GM21515 (cell line): ENCODE results near the gene IQCF6.
"Not testable (repeated sequence)": the region's sequence is repeated elsewhere in the genome, so short reads cannot be mapped to it uniquely, and the experiment has no call there.

Experiments
- ATAC-seq: cut with Tn5 transposase; IDR thresholded peaks from one replicate; pipeline ENCODE4 v1.9.1; 2021; ENCODE audit not compliant: unreplicated experiment

The IQCF6 gene

DNA sequence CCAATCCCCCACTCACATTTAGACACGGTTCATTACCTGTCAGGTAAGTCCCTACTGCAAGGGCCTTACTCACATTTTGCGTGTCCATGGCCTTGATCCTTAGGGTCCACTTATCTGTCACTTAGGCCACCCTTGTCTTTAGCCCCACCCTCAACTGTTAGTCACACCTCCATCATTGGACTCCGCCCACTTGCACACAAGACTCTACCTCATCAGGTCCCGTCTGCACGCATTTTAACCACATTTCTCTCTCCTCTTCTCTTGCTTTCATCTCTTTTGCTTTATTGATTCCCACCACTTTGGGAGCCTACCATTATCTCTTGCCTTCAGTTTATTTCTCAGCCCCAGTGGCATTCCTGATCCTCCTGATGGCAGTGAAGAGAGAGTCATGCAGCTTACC lies at the start of gene IQCF6:
TSS of gene IQCF6 (minus strand) at position 101 of the 400 bp plus-strand sequence. CDS start at position 88, 13 bp downstream.
- ATAC-seq = no peak

DNA sequence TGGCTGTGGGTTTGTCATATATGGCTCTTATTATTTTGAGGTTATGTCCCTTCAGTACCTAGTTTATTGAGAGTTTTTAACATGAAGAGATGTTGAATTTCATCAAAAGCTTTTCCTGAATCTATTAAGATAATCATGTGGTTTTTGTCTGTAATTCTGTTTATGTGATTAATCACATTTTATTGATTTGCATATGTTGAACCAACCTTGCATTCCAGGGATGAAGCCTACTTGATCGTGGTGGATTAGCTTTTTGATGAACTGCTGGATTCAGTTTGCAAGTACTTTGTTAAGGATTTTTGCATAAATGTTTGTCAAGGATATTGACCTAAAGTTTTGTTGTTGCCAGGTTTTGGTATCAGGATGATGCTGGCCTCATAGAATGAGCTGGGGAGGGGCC lies 49.3 kb upstream of the IQCF6 start:
- no peak for ATAC-seq

DNA sequence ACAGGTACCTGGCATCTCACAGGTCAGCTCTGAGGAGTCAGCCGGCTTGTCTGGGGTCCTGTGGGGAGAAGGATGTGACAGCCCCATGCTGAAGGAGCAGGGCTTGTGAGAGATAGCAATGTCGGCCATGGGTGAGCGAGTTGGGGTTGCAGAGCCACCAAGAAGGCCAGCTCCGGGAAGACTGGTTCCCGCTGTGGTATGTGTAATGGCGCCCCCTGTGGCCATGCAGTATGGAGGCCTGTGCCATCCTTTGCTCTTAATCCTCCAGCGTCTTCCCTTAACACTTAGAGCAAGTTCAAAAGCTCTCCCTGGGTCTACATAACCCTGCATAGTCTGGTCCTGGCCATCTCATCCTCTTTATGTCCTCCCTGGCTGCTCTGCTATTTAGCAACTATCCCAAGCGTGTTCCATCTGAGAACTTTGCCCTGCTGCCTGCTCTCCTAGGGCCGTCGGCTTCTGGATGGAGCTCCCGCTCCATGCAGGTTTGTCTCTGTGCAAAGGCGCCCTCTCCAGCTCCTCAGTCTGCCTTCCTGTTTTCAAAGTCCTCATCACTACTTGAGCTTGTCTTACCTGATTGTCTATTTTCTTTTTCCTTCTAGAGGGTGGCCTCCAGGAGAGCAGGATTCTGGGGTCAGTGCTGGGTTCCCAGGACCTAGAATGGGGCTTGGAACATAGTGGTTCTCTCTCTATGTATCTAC lies 40.8 kb upstream of the IQCF6 start:
- no peak for ATAC-seq

DNA sequence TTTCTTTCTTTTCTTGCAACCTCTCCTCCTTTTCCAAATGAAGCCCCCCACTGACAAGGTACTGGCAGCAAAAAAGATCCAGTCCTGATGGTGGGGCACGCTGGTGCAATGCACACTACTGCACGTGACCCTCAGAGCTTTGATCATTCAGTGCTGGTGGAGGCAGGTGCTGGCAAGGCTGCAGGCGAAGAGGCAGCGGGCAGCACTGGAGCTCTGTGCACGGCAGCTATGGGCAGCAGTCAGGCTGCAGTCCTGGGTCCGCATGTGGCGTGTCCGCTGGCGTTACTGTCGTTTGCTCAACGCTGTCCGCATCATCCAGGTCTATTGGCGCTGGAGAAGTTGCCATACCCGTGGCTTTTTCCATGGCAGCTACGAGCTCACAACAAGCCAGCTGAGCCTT lies 40.1 kb upstream of the IQCF6 start:
- no peak for ATAC-seq

DNA sequence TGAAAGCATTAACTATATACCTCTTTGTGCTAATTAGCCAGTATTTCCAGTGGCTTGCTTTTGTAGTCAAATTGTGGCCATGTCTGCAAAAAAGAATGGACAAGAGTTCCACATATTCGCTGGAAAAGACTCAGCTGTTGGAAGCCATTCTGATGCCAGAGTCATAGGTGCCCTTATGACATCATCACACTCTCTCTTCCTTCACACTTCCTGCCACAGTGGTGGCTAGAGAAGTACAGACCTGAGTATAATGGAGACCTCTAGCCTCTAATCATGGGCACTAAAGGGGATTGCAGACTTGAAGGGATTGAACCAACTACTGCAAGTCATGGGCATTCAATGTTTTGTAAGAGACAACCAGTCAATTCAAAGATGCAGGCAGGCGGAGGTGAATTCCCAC lies 38.3 kb upstream of the IQCF6 start:
- no peak for ATAC-seq

DNA sequence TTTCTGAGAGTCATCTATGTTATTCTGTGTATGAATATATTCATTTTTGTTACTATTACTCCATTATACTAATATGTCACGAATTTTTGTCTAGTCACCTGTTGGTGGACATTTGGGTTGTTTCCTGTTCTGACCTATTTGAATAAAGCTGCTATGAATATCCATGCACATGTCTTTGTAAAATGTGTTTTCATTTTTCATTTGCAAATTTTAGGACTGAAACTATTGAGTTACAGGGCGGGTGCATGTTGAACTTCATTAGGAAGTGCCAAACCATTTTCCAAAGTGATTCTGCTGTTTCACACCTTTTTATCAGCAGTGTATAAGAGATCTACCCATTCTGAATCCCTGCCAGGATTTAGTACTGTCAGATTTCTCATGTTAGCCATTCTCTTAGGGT lies 37.7 kb upstream of the IQCF6 start:
- no peak for ATAC-seq

DNA sequence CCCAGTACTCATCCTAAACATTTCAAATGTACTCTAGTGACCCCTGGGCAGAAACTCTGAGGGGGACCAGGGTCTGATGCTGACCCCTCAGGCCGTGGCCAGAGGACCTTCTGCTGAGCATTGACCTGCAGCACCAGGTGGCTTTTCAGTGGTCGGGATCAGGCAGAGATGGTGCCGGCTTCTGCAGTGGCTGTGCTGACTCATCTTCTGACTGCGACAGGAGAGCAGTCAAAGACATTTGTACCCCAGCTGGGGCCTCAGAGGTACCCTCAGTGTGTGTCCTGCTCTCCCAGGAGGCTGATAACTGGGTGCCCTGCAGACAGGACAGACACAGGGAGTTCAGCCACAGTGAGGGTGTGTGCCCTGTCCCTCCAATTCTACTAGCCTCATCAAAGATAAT lies 36.6 kb upstream of the IQCF6 start:
- no peak for ATAC-seq

DNA sequence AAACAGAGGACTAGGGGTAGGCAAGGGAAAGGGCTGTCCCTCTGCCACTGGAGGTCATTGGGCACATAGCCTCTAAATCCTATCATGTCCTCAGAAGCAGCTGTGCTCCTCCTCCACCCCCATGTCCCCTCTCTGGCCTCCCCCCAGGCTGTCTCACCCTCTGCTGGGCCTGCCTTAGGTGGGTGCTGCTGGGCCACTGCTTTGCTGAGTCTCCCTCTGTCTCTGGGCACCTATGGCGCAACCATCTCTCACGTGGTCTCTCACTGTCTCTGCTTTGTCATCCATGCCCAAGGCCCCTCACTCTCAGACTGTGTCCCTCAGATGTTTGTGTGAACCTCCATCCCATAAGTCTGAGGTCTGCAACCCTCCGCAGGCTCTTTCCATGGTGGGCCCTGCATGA lies 35.0 kb upstream of the IQCF6 start:
- ATAC-seq = no peak

DNA sequence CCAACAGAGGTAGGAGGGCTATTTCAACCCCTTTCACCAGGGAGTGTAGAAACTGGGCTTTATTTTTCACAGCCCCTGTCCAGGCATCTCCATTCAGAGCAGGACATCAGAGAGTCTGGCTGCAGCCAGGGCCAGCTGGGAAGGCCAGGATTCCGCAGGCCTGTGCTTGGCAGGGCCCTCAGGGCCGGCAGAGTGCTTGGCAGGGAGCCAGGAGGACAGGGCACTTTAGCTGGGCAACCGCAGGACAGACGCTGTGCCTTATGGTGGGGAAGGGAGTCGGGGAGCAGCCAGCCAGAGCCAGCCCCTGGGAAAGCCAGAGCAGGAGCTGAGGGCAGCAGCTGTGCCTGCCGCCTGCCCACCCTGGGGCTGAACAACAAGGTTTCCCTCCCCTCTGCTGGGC lies 34.5 kb upstream of the IQCF6 start:
- ATAC-seq = no peak

DNA sequence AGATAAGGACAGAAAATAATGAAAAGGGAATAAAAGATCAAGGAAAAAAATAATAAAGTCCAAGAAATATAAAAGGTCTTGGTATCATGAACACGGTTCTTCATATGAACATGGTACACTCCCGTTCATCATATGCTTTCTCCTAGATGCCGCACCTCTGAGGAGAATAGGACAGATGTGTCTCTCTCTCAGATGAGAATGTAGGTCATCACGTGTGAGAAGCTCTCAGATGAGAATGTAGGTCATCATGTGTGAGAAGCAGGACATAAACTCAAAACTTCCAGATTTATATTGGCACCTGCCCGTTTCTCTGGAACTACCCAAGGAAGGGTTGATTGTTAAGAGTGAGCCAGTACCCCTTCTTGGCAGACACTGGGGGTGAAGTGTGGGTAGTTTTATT lies 29.9 kb upstream of the IQCF6 start:
- no peak for ATAC-seq

DNA sequence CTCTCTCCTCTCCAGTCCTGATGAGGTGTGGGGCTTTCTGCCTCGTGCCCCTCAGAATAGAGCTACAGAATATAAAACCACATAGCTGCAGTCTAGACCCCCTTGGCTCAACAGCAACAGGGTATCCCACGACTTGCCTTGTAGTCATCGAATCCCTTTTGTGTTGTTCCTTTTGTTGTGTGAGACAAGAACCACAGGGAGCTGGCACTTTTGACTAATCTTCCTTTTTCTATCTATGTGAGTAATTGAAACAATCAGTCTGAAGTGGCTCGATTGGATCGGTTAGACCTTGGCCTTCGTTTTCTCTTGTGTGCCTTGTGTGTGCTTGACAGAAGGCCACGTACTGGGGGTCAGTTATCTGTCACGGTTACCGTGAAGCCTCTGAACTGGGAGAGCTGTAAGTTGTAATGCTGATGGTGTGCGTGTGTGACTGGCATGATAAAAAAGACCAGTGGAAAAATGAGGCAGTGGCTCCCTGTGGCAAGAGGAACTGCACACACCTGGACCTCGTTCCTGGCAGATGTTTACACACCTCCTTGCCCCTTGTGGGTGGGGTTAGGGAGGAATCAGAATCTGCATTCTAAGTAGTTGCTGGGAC lies 23.2 kb upstream of the IQCF6 start:
- no peak for ATAC-seq

DNA sequence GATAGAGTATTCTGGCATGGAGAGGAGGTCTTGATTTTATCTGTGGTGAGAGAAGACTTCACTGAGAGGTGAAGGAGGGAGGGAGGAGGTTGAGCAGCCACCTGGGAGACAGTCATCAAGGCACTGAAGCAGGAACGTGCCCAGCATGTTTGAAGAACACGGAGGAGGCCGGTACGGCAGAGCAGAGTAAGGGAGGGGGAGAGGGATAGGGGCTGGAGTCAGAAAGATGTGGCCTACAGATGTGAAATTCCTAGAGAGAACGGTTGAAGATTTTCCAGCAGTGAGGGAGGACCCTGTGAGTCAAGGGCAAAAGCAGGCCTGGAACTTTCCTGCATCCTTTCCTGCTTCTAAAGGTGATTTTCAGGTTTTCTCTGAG lies 21.7 kb upstream of the IQCF6 start:
- no peak for ATAC-seq

DNA sequence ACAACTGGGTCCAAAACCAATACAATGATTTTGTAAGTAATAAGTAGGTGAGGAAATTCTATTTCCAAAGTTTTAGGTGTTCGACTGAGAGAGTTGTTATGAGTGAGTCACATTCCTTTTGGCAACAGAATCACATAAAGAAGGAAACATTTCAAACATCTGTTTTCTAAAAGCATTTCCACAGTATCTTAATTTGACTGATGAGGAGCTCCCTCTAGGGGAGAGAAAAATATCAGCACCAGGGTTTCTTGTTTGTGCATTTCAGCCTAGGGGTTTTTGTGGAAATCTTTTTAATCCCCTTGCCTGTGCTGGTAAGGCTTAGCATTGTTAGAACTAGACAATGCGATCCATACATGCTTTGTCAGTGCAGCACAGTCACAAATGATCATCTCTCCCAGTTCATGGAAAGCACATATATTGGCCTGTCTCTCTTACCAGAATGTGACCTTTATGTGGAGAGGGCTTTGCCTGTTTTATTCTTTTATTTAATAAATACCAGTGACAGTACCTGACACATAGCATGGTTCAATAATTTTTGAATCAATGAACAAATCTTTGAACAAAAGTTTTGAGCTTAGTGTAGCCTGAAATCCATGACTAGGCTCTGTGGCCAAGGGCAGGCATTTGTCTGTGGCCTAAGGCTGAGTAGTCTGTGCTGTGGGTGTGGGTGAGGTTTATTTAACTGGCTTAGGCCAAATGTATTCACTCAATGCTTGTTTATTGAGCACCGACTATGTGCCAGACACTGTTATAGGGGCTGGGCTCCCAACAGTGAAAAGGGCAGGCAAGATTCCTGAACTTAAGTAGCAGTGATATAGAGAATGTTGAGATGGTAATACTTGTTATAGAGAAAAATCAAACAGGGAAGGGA lies 21.1 kb upstream of the IQCF6 start:
- no peak for ATAC-seq

DNA sequence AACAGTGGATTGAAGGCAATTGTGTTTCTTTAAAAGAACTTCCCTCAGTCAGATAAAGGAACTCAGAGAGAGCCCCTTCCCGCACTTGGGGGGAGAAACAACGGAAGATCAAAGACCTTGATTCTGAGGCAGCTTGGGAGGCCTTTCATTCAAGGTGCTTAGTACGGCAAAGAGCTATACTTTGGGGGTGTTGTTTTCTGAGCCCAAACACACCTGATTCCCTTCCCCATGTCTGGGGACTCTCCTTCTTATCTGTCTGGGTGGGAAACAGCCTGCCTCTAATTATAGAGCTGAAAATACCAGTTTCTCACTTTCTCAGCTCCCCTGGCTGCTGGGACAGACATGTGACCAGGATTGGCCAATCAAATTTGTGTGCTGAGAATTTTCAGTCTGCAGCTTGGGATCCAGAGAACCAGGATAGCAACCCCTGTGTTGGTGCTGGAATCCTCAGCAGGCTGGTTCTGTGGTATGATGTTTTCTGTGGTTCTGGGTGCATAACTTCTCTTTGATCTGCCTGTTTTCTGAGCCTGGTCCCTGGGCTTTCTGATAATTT lies 19.4 kb upstream of the IQCF6 start:
- no peak for ATAC-seq

DNA sequence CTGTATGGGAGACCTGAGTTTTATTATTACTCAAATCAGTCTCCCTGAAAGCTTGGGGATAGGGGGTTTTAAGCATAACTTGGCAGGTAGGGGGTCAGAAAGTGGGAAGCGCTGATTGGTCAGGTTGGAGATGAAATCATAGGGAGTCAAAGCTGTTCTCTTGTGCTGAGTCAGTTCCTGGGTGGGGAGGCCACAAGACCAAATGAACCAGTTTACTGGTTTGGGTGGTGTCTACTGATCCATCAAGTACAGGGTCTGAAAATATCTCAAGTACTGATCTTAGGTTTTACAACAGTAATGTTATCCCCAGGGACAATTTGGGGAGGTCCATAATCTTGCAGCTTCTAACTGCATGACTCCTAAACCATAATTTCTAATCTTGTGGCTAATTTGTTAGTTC lies 17.8 kb upstream of the IQCF6 start:
- no peak for ATAC-seq

DNA sequence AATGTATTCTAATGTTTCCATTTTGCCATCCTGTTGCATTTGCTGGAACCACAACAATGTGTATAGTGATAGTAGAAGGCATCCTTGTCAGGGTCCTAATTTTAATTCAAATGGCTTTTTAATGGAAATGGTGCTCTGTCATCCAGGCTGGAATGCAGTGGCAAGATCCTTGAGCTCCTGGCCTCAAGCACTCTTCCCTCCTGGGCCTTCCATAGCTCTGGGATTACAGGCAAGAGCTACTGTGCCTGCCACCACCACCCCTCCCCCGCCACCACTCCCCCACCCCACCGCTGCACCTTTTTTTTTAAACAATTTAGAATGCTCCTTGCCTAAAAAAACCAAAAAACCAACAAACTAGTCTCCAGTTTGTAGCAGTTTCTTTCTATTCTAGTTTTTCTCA lies 15.2 kb upstream of the IQCF6 start:
- no peak for ATAC-seq

DNA sequence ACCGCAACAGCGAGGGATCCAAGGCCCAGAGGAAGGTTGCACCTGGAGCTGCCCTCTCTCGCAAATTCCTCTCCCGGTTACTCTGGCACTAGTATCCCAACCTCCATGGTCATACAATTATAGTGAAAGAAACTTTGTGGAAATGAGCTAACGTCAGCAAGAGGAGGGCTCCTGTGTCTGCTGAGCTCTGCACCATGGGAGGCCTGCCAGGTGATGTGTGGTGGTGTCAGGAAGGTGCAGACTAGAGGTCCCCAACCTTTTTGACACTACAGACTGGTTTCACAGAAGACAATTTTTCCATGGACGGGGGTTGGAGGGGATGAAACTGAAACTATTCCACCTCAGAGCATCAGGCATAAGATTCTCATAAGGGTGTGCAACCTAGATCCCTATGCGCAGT lies 13.2 kb upstream of the IQCF6 start:
- ATAC-seq = no peak

DNA sequence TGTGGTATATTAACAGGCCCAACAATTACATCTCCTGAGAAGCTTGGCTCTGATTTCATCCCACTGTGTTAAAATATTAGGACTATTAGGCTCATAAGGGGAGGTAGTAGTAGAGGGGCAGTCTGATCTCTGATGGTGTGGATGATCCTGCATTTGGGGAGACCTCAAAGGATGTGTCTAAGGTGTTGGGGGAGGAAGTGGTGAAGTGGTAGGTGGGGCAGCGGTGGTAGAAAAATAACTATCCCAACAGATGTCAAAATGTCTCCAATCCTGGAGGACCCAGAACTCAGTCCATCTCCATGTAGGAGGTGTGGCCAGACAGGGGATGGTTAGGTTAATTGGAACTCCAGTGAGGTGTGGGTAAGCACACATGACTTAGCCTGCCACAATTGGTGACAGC lies 10.4 kb upstream of the IQCF6 start:
- ATAC-seq = no peak

DNA sequence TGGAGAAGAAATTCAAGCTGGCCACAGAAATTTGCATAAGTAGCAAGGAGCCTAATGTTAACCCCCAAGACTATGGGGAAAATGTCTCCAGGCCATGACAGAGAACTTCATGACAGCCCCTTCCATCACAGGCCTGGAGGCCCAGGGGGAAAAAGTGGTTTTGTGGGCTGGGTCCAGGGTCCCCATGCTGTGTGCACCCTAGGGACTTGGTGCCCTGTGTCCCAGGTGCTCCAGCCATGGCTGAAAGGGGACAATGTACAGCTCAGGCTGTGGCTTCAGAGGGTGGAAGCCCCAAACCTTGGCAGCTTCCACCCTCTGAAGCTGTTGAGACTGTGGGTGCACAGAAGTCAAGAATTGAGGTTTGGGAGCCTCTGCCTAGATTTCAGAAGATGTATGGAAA lies 8.5 kb upstream of the IQCF6 start:
- not testable (repeated sequence) for ATAC-seq

DNA sequence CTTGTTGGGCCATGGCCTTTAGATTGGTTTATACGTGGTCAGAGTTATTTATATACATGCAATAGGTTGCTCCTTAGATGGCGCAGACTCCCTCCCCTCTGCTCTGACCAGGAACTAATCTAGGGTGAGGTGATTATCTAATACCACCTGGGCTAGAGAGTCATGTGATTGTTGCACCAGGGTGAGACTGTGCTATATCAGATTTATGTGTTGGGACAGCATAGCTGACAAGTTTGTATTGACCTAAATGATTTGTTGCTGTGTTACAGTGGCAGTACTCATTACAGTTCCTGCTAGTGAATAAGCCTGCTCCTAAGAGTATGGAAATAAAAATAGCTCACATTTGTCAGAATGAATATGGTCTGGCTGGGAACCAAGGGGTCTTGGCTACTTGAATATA lies 7.2 kb upstream of the IQCF6 start:
- no peak for ATAC-seq

DNA sequence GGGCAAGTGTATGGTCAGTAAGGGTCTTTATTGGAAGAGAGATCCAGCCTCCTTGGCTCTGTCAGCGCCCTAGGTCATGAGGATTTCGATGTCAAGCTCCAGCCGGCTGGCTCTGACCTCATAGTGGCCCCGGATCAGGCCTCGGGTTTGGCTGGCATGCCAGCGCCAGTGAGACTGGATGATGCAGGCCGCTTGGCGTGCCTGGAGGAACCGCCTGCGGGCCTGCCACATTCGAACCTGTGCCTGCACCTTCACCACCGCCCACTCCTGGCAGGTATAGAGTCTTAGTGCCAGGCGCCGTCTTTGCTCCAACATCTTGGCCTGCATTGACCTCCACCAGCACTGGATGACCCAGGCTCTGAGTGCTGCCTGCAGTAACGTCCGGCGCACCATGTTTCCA lies 483 bp downstream of the IQCF6 start:
- no peak for ATAC-seq

DNA sequence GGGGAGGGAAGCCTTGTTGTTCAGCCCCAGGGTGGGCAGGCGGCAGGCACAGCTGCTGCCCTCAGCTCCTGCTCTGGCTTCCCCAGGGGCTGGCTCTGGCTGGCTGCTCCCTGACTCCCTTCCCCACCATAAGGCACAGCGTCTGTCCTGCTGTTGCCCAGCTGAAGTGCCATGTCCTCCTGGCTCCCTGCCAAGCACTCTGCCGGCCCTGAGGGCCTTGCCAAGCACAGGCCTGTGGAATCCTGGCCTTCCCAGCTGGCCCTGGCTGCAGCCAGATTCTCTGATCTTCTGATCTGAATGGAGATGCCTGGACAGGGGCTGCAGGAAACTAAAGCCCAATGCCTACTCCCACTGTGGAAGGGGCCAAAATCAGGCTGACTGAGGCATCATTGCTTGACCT lies 1.1 kb downstream of the IQCF6 start:
- ATAC-seq = no peak
